ENCODE data around the gene MOXD1.

MOXD1 gene

GRCh38 chr6:132400883-132401617 lies at the start of gene MOXD1:
Gene MOXD1, minus strand, starts transcription at chr6:132401475. Its CDS starts 49 bp downstream, at chr6:132401426.
- Histone ChIP-seq H3K27ac (no peak within 1 kb of the TSS), H3K27me3 (peaks cover 92% of the 10 kb centered on the region), H3K4me3 (ENCODE audit: low read depth in 1 of 2, low read length in 1 of 2) (no peak within 1 kb of the TSS), H3K9me3 (no peaks in the 10 kb centered on the region), H3K4me1 (ENCODE audit: control insufficient read depth in 1 of 2, insufficient read depth in 1 of 2, low read depth in 1 of 2, low read length in 1 of 2) (no peaks in the 10 kb centered on the region), H3K36me3 (no peaks in the 10 kb centered on the region)
- TF ChIP-seq, protein P1, sequence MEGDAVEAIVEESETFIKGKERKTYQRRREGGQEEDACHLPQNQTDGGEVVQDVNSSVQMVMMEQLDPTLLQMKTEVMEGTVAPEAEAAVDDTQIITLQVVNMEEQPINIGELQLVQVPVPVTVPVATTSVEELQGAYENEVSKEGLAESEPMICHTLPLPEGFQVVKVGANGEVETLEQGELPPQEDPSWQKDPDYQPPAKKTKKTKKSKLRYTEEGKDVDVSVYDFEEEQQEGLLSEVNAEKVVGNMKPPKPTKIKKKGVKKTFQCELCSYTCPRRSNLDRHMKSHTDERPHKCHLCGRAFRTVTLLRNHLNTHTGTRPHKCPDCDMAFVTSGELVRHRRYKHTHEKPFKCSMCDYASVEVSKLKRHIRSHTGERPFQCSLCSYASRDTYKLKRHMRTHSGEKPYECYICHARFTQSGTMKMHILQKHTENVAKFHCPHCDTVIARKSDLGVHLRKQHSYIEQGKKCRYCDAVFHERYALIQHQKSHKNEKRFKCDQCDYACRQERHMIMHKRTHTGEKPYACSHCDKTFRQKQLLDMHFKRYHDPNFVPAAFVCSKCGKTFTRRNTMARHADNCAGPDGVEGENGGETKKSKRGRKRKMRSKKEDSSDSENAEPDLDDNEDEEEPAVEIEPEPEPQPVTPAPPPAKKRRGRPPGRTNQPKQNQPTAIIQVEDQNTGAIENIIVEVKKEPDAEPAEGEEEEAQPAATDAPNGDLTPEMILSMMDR (IDR thresholded peaks at IDR 0.05), result no peak

GRCh38 chr6:132446855-132447241 lies 45.6 kb upstream of the MOXD1 start:
- TF ChIP-seq, protein P1 (IDR thresholded peaks at IDR 0.05), result no peak

GRCh38 chr6:132446141-132446854 lies 45.0 kb upstream of the MOXD1 start:
- Histone ChIP-seq H3K9me3 (no peaks in the 10 kb centered on the region), H3K27ac (peak overlapping the region; percentile 11), H3K27me3 (no peaks in the 10 kb centered on the region), H3K4me3 (ENCODE audit: low read depth in 1 of 2, low read length in 1 of 2) (no peak overlapping the region), H3K4me1 (ENCODE audit: control insufficient read depth in 1 of 2, insufficient read depth in 1 of 2, low read depth in 1 of 2, low read length in 1 of 2) (no peaks in the 10 kb centered on the region), H3K36me3 (peaks cover 29% of the 10 kb centered on the region)
- TF ChIP-seq, protein P1 (IDR thresholded peaks at IDR 0.05), result no peak

More at GRCh38 chr6:132446855-132447241, 45.6 kb upstream of the MOXD1 start:
- peaks cover 31% of the 10 kb centered on the region for H3K36me3 ChIP-seq
- H3K9me3 ChIP-seq, result no peaks in the 10 kb centered on the region
- H3K27ac ChIP-seq, result peak overlapping the region; percentile 11
- H3K4me3 ChIP-seq (ENCODE audit: low read depth in 1 of 2, low read length in 1 of 2), result no peak overlapping the region
- H3K27me3 ChIP-seq, result no peaks in the 10 kb centered on the region
- H3K4me1 ChIP-seq (ENCODE audit: control insufficient read depth in 1 of 2, insufficient read depth in 1 of 2, low read depth in 1 of 2, low read length in 1 of 2), result no peaks in the 10 kb centered on the region

GRCh38 chr6:132445201-132445951 lies 44.1 kb upstream of the MOXD1 start:
- Histone ChIP-seq H3K9me3 (no peaks in the 10 kb centered on the region), H3K27me3 (no peaks in the 10 kb centered on the region), H3K36me3 (peaks cover 25% of the 10 kb centered on the region), H3K27ac (no peak overlapping the region), H3K4me1 (ENCODE audit: control insufficient read depth in 1 of 2, insufficient read depth in 1 of 2, low read depth in 1 of 2, low read length in 1 of 2) (no peaks in the 10 kb centered on the region), H3K4me3 (ENCODE audit: low read depth in 1 of 2, low read length in 1 of 2) (no peak overlapping the region)
- TF ChIP-seq, protein P1 (IDR thresholded peaks at IDR 0.05), result no peak

- H3K4me3 ChIP-seq (ENCODE audit: low read depth in 1 of 2, low read length in 1 of 2), result no peak overlapping the region
- no peaks in the 10 kb centered on the region for H3K4me1 ChIP-seq (ENCODE audit: control insufficient read depth in 1 of 2, insufficient read depth in 1 of 2, low read depth in 1 of 2, low read length in 1 of 2)
- peaks cover 20% of the 10 kb centered on the region for H3K36me3 ChIP-seq
- H3K27ac ChIP-seq, result no peak overlapping the region
- no peaks in the 10 kb centered on the region for H3K27me3 ChIP-seq
- no peaks in the 10 kb centered on the region for H3K9me3 ChIP-seq
- TF ChIP-seq, protein P1 (IDR thresholded peaks at IDR 0.05), result no peak
Measured at GRCh38 chr6:132443206-132443605, 41.9 kb upstream of the MOXD1 start.

Data from neutrophil (primary cell).